Stimulated activated CD4-positive, alpha-beta T cell treated with anti-CD3 and anti-CD28 coated beads, Interleukin-12 subunit alpha, Interleukin-12 subunit beta, amount 100 ng/mL, for 48 hours (primary cell): ENCODE results near the gene PLCG2.
"Not testable (repeated sequence)": the region's sequence is repeated elsewhere in the genome, so short reads cannot be mapped to it uniquely, and the experiment has no call there.

Experiments used
- DNase-seq, 3 donors: peaks; one replicate each; pipeline ENCODE4 v3.0.0-alpha.2; 2020; ENCODE audit warnings: low read depth in 2 of 3, low spot score in 1 of 3

PLCG2 gene

DNA sequence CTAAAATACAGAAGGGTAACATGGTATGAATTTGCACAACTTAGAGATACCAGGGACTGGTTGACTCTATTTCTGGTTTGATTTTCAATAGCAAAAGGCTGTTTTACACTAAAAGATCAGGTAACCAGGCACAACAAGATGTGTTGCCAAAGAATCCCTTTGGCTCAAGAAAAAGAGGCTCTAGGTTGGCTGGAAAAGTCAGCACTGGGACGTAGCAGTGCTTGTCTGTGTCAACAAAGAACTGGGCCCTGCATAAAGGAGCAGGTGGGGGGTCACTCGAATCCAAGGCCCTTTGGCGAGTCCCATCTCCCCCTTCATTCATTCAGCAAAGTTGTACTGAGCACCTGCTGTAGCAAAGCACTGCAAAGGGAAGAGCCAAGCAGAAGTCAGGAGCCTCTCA is 213.8 kb downstream of the PLCG2 start:
- DNase-seq: no peak

DNA sequence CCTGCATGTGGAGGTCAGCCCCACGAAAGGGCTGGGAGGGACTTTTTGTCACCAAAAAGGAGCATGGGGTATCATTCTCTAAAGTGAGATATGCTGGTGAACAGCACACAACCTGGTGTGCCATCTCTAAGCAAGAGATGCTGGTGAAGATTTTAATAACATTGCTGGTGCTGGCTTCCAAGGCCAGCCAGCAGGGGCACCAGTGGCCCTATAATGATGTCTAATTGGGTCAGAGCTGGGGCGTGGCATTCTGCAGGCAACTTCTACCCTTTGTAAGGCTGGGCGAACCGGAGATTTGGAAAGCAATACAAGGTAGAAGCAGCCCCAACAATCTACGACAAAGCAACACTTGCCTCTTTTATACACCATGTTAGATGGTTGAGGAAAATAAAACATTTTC is 215.4 kb downstream of the PLCG2 start:
- no peak for DNase-seq

DNA sequence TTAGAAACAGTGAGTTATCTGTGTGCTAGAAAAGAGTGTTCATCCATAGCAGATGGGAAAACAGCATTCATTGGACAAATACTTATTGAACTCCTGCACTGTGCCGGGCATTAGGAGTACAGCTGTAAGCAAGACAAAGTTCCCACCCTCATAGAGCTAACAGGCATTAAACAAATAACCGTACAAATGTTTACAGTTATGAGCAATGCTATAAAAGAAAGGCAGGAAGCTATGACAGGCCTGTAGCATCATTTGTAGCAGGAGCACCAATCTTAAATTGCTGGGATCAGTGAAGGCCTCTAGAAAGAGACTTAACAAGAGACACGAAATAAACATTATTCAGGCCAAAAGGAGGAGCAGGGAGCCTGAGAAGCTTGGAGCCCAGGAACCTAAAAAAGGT is 216.6 kb downstream of the PLCG2 start:
- no peak for DNase-seq

DNA sequence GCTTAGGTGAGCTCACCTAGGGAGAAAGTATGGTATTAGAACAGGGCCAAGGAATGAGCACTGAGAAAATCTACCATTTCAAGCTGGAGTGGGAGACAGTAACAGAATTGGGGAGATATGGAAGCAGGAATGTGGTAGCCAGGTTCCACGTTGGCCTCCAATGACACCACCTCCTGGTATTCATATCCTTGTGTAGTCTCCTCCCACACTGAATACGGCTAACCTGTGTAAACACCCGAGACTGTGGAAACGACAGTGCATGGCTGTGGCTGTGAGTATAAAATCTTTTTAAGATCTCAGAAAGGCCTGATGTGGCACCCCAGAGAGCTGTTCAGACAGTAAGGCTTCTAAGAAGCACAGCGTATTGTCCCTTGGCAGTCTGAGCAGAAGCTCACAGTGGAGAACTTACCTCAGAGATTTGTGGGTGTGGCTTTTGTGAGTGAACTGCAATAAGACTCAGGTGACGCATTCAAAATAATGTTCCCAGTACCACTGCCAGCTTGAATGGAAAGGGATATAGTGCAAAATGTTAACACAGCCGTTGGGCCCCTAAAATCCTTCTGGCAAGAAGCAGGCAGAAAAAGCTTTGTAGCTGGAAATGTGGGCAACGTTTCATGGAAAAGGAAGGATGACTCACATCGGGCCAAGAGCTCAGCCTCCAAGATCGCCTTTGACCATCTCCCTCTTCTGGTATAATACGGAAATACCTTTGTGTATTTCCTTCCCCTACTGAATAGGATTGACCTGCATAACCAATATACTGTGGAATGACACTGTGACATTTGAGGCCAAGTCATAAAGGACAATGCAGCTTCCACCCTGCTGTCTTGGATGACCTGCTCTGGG is 217.8 kb downstream of the PLCG2 start:
- no peak for DNase-seq

DNA sequence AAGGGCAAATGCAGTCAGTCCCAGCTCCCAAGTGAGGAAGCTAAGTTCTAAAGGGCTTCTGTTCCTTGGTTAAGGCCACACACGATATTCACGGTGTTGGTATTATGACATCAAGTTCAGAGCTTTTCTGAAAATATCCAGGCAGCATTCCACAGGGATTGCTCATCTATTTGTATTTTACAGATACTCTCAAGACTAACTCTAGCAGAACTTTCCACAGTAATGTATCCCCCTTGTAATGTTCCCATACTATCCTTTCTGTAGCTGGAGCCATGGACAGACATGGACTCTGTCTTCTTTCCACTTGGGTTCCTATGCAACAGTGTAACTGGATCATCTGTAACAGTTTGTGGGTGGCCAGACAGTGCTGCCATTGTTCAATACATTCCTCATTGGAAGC is 218.6 kb downstream of the PLCG2 start:
- no peak for DNase-seq

DNA sequence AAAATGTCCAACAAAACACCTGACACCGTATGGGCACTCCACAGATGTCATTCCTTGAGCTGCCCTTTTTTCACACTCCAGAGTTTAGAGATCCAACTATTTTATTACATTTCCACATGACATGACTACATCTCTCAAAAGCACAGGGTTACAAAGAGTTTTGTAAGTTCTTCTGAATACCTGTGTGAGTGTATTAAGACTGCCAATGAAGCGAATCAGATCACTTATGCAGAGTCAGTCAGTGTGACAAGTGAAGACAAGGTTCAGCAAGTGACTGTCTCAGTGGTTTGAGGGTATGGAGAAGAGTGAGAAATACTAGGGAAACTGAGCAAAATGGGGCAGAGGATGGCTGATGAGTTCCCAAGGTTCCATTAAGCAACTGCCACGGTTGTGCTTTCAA is 223.7 kb downstream of the PLCG2 start:
- no peak for DNase-seq

DNA sequence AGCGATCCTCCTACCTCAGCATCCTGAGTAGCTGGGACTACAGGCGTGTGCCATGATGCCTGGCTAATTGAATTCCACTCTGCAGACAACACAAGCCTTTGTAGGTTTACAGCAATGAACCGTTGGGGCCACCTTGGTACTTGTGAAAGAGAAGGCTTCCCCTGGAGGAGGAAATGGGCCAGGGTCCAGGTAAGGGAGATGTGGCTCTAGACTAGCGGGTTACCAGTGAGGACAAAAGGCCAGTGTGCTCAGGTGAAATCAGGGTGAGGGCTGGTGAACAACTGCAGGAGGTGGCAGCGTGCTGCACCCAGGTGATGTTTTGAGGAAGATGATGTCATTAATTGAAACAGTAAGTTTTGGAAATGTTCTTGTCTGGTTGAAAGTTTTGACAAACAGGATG is 225.5 kb downstream of the PLCG2 start:
- no peak for DNase-seq

DNA sequence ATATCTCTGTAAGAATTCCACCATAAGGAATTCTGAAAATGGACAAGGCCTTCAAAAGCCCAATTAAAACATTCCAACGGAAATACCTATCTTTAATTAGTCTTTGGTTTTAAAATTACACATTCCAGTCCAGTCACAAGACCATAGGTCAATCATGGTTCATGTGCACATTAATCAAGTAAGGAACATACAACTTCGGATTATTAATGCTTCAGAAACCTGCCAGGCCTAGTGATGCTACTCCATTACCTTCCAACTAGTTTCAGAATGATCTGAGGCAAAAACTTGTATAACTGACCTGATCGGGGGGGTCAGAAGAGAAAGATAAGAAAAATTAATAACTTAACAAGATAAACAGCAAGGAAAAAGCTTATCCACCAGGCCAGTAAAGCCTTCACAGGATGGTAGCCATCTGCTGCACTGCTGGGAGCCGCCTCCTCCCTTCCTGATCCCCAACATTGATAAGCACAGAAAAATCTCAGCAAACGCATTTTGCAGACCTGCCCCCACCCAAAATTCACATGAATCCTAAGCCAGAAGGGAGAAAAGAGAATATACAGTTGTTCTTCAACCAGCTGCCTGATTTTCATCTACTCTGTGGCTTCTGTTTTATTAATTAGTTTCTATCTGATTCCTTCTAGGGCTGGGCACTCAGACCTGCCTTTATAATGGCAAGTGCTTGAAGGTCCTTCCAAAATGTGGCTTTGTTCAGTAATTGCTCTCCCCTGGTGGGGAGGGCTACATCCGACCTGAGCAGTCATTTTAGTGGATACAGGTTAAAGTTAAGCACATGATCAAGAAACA is 226.1 kb downstream of the PLCG2 start:
- no peak for DNase-seq

- DNase-seq: no peak
Measured at GRCh38 chr16:82006036-82006435, 226.9 kb downstream of the PLCG2 start.

GRCh38 chr16:82007189-82007588 is 228.1 kb downstream of the PLCG2 start:
- no peak for DNase-seq

DNA sequence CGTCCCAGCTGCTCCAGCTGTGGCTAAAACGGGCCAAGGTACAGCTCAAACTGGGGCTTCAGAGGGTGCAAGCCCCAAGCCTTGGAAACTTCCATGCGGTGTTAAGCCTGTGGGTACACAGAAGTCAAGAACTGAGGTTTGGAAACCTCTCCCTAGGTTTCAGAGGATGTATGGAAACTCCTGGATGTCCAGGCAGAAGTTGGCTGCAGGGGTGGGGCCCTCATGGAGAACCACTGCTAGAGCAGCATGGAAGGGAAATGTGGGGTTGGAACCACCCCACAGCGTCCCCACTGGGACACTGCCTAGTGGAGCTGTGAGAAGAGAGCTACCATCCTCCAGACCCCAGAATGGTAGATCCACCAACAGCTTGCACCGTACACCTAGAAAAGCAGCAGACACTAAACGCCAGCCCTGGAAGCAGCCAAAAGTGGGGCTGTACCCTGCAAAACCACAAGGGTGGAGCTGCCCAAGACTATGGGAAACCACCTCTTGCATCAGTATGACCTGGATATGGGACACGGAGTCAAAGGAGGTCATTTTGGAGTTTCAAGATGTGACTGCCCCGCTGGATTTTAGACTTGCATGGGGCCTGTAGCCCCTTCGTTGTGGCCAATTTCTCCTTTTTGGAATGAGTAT is 230.0 kb downstream of the PLCG2 start:
- DNase-seq: no peak

- not testable (repeated sequence) for DNase-seq
Measured at GRCh38 chr16:82009789-82010188, 230.7 kb downstream of the PLCG2 start.

GRCh38 chr16:82010649-82011048 is 231.6 kb downstream of the PLCG2 start:
- DNase-seq: no peak

DNA sequence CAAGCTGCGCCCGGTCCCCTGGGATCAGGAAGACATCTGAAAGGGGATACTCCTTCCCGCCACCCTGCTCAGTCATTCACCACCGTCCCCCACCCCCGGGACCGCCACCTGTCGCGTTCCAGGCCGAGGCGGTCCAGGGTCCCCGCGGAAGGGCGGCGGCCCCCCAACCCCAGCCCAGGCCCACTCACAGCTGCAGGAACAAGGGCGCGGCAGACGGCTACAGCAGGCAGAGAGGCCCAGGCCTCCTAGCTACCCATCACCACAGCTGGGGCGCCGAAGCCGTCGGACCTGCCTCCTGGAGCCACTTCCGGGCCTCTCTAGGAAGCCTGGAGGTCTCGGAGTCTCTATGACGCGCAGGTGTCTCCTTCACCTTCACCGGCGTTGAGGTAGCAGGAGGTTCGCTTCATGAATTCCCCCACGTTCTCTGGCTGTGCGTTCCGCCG is 232.1 kb downstream of the PLCG2 start, which contains the start of gene SDR42E1:
Gene SDR42E1 (minus strand): TSS at position 272 of the 443 bp plus-strand sequence. CDS start 10,612 bp downstream, outside the sequence.
- peak; percentile 20 to 48 (median 41) for DNase-seq
